NCI-H146 (cell line): Measurements from ENCODE around the gene EML6.
"Not testable (repeated sequence)": the region's sequence is repeated elsewhere in the genome, so short reads cannot be mapped to it uniquely, and the experiment has no call there.

Source experiments
- DNase-seq: peaks from one replicate; lab custom pipeline; 2025; lab: John Stamatoyannopoulos, UW

Gene EML6

DNA sequence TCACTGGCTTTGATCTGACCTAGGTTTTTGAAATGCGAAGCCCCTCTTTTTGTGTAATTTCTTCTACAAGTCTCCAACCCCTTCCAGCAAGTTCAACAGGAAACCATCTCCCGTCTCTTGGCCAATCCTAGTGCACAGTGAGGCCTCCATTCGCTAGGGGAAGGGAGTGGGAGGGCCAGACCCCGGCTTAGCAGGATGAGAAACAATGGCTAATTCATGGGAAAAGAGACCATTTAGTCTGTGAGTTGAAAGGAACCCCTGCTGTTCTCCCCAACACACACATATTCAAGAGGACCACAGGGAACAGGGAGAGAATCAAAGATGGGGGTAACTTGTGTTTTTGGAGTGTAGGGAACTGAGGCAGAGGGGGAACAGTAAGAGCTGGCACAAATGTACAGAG lies 243.8 kb downstream of the EML6 start:
- no peak for DNase-seq

DNA sequence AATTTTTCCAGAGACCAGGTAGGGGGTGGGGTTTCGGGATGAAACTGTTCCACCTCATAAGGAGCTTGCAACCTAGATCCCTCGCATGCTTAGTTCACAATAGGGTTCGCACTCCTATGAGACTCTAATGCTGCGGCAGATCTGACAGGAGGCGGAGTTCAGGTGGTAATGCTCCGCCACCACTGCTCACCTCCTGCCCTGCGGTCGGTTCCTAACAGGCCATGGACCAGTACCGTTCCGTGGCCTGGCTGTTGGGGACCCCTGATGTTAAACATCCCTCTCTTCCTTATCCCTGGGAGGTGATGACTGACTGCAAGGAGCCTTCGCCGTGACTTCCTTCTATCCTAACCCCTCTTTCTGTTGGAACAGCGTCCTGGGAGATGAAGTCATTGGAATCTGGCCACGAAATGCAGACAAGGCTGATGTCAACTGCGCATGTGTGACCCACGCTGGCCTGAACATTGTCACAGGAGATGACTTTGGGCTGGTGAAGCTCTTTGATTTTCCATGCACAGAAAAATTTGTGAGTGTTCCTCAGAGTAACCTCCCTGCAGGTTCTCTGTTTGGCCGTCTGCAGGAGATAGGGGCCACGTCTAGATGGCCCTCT lies 244.4 kb downstream of the EML6 start:
- no peak for DNase-seq

DNA sequence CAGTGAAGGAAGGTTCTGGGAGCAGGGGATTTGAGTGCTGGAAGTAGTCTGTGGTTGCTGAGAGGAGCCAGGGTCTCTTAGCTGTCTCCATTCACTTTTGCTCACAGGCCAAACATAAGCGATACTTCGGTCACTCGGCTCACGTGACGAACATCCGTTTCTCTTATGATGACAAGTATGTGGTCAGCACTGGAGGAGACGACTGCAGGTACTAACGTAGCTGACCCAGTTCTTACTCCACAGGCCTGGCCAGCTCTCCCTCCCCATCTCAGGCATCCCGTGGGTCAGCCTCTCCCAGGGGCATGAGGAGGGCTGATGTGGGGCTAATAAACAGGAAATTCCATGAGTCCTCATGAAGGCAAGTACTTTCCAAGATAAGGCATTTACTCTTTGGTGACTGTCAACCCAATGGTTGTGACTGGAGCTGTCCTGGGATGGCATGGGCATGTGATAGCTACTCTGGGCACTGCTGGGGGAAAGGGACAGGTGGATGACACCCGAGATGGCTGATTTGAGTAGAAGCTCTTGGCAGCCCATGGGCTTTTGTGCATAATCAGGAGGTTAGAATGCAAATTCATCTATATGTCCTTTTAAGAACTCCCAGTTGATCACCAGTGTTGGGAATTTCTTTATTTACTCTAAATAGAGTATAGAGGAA lies 245.2 kb downstream of the EML6 start:
- no peak for DNase-seq

DNA sequence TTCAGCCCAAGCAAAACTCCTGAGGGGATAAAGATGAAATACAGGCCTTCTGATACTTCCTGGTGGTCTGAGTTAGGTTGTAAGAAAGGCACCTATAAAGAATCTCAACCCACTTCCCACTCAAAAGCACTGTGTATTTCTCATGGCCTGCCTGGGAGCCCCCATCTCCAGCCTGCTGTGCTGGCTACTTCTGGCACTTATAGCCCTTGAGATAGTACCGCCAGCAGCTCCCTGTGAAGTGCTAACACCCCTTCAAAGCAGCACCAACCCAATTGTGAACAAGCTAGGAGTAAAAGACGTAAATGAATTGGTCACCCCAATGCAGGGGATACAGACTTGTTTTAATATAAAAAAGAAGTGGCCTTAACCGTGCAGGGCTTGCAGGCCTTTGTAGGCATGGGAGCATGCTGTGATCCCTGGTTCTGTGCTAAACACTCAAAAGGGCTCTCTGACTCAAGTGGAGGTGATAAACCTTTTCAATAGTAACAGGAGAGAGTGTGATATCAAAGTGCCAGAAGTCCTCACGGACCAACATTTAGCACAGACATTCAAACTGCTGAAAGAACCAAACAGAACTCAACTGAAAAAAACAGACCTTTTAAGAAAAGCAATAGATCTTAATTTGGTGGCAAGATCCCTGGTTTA lies 246.0 kb downstream of the EML6 start:
- DNase-seq: no peak

DNA sequence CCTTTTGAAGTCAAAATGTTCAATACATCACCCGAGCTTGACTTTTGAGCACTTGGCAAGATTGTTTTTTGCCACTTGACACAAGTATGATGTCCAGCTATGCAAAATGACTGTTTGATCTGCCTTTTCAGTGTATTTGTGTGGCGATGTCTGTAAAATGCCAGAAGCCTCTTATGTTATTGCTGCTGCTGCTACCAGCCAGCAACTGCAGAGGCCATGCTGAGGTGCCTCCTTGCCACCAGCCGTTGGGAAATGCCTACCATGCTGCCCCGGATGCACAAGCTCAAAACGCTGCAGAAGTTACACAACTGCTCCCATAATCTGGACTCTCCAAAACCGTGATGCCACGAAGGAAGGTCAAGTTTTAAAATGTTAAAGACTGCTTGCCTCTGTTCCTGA lies 246.5 kb downstream of the EML6 start:
- no peak for DNase-seq

DNA sequence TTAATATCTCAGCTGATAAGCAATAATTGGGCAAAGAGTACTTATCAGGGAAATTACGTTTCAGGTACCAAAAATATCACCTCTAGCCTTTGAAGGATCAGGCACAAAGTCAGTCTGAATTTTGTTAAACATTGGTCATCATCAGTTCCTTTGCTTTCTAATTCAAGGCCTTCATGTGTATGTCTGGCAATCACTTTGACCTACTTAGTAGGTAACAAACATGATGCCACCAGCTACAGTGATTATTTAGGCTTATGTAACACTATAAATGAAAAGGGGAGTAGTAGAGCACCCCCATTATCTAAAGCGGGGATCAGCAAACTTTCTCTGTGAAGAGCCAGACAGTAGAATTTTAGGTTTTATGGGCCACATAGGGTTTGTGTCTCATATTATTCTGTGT lies 251.7 kb downstream of the EML6 start:
- no peak for DNase-seq

DNA sequence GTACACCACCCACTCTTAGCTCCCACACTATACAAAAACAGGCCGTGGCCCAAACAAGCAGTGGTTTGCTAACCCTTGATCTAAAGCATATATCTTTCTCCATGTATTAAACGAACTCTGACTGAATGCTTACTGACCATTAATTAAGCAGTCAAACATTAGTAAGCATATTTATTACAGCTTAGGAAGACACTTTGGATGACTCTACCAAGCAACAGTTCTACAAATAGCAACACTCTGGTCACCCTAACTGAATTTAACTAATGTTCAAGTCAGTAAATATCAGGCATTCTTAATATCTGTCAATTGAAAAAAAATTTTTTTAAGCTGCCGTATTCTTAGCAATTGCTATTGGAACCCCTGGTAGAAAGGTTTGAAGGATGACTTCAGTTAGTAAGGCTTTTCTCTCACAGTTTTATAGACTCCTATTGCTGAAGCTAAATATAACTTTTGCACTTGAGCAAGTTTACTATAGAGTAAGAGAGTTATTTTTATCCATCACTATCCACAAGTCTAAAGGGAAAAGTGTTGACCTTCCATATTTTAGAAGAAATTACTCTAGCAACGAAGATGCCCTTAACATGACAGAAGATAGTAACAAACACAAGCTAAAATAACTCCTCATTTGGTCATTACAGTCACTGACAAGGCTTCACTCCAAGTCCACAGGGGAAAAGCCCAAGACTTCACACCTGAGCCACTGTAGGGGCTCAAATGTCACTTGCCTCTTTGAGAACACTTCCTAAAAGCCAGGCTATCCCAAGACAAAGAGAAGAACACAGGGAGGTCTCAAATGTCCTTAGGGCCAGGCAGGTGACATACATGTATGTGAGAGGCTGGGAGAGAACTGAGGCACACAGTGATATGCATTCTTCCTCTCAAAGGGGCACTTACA lies 252.4 kb downstream of the EML6 start:
- no peak for DNase-seq

DNA sequence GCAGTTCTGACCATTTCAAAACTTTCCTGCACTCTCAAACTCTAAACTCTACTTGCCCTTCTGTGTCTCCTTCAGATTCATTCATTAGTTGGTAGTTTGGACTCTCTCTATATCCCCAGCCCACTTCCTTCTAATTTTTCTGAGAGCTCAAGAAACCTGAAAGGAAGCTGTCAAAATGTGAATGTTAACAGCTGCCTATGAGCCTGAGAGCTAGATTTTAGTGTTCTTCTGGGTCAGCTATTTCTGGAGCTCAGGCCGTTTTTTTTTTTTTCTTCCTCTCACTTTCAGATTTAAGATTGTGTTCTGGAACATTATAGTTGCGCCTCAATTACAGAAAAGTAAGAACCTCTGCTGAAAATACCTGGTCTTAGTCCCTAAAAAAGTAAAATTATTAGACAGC lies 253.7 kb downstream of the EML6 start:
- DNase-seq: no peak

DNA sequence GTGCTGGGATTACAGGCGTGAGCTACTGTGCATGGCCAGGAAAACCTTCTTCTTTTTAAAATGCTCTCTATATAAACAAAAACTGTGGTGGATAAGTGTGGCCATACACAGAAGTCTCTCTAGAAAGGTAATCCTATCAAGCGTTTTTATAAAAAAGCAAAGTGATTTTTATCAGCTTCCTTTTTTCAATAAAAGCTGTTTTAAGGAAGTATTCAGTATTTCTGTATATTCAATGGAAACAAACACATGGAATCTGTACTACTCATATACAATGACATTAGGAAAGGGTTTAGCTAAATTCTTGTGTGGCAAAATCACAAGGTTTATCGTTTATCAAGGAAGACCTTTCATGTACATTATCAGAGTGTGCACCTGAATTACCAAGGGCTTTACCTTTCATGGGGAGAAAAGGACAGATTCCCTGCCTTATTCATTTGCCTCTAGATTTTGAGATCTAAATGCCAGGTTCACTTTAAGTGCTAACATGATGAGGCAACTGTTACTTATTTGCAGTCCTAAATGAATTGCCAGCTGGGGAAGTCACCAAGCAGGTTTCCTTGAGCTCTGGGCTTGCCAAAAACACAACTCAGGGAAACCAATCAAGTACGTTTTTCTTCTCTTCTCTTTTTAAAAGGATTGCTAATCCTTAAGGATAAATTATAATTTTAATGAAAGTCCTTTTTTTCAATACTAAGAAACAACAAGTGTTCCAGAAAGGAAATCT lies 256.0 kb downstream of the EML6 start:
- no peak for DNase-seq

DNA sequence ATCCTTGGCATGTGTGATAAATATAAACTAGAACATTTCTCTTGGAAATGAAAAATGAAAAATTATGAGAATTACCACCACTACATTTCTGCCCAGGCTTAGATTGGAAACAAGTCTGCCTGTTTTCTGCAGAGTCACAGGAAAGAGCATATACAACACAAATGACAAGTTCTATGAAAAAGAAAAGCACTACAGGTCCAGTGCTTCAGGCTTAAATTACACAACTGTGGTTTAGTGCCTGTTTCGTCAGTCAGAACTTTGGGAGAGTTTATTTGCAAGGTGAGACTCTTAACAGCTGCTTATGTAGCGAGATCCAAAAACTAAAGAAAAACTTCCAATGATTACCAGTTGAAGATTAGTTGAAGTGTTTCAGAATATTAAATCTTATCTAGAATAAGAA lies 257.9 kb downstream of the EML6 start:
- no peak for DNase-seq

DNA sequence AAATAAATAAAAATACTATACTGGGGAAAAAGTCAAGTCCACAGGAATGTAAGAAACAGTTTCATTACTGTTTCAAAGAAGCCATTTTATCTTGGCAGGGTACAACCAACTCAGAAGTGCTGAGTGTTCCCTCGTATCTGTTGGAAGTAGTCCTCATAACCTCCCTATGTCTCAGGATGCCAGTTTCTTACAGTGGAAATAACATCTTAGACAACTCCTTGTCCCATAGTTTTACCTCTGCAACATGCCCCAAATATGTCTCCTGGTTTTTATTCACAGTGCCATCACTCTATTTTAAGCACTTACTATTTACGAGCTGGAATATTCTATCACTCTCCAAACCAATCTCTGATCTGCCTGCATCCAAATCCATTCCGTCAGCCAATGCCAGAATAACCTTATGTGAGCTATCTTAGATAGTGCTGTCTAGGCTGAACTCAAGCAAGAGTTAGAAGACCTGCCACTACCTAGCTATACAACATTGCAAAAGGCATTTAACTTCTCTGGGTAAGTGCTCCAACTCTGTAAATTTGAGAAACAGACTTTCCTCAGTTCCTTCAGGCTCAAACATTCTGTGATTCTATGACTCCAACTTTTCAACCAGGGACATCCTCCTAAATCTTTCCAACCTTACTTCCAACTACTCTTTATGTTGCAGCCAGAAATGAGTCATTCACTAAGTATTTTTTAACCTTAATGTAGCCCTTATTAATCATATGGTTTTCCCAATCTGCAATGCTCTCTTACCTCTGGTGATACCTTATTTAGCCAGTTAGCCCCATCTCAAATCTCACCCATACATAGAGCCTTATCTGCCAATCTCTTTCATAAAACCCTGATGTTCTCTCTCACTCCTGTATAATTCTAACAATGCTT lies 260.1 kb downstream of the EML6 start:
- DNase-seq: no peak

DNA sequence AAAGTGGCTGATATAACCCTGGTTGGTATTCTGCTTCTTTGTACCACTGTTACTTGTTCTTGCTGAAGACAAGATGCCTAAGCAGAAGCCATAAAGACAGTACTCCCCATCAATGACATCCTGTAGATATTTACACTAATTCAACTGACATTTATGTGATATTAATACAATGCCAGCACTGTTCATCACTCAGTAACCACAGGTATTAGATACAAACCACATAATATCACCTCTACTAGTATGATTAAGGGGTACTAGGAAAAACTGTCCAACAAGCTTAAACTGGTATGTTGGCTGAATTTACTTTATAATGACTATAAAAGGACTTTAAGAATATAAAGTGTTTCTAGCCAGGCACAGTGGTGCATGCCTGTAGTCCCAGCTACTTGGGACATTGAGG lies 261.0 kb downstream of the EML6 start:
- no peak for DNase-seq

DNA sequence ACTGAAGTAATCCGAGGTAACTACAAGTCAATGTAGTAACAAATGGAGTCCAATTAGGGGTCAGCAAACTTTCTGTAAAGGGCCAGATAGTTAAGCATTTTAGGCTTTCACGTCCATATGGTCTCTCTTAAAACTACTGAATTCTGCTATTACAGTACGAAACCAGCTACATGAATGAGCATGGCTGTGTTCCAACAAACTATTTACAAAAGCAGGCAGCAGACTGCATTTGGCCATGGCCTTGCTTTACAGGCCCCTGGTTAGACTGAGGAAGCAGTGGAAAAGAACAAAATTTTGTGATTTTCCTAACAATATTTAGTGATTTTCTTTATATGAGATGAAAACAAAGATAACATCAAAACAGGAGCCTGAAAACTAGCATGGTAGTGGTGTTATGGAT lies 262.8 kb downstream of the EML6 start:
- no peak for DNase-seq

DNA sequence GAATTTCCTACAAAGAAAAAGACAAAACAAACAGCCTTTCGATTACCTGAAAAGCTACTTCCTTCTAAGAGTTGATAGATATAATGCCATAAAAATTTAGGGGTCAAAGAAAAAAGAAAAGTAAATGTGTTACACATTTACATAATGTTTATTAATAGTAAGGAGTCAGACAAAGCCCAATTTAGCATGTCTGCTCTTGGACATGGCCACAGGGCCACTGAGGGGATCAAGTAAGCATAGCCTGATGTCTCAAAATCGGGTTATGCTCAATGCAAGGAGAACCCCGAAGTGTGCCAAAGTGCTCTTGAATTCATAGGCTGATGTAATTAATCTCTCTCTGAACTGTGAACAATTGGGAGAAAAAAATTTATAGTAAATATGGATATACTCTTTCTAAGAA lies 265.1 kb downstream of the EML6 start:
- DNase-seq: no peak

DNA sequence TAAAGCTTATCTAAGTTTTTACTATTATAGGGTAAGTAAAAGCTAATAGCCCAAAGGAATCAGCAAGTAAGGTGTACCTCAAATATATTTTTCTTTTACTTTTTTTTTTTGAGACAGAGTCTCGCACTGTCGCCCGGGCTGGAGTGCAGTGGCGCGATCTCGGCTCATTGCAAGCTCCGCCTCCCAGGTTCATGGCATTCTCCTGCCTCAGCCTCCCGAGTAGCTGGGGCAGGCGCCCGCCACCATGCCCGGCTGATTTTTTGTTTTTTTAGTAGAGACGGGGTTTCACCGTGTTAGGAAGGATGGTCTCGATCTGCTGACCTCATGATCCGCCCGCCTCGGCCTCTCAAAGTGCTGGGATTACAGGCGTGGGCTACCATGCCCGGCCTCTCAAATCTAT lies 267.2 kb downstream of the EML6 start:
- not testable (repeated sequence) for DNase-seq

DNA sequence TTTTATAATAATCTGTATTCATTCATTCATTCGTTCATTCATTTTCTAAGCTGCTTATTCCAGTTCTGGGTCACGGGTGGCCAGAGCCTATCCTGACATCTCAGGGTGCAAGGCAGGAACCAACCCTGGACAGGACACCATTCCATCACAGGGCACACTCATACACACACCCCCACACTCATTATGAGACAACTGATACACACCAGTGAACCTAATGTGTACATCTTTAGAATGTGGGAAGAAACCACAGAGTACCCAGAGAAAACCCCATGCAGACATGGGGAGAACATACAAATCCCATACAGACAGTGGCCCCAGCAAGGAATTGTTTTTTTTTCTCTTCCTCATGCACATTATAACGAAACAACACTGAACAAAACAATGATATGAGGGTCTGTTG lies 272.1 kb downstream of the EML6 start:
- DNase-seq: no peak

DNA sequence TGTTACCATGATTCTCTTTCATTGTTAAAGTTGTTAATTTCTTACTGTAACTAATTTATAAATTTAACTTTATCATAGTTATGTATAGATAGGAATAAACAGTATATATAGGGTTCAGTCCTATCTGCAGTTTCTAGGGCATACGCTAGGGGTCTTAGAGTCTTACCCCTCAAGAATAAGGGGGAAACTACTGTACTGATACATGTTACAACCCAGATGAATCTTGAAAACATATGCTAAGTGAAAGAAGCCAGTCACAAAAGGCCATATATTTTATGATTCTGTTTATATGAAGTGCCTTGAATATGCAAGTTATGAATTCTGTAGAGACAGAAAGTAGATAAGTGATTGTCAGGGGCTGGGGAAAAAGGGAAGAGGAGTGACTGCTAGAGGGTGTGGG lies 274.4 kb downstream of the EML6 start:
- DNase-seq: no peak

DNA sequence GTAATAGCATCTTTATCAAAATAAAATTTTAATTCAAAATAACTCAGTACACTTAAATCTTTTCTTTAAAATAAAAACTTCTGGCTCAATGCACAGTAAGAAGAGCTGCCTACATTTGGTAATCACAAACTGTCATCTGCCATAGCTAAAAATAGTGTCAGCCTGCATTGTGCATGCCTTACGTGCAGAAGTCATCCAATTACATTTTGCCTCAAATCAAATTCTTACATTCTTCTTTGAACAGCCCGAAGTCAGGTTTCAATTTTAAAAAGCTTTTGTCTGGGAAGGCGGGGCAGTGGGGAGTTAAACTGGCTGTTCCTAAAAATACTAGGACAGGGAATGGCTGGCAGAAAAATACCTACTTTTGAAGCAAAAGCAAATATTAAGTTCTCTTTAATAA lies 275.7 kb downstream of the EML6 start:
- no peak for DNase-seq

DNA sequence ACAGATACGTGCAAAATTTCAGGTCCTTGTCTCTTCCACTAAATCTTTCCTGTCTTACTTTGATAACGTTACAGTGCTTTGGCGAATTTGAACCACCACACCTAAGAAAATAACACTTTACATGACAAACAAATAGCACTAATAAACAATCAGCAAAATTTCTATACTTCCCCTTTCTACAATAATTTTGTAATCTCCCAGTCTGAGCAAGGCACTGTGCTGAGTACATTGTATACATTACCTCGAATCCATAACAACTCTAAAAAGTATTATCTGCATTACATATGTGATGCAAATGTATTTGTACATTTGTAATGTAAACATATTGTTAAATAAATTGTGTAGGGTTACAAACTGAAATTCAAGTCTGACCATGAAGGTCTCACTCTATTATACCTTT lies 276.9 kb downstream of the EML6 start:
- DNase-seq: no peak

DNA sequence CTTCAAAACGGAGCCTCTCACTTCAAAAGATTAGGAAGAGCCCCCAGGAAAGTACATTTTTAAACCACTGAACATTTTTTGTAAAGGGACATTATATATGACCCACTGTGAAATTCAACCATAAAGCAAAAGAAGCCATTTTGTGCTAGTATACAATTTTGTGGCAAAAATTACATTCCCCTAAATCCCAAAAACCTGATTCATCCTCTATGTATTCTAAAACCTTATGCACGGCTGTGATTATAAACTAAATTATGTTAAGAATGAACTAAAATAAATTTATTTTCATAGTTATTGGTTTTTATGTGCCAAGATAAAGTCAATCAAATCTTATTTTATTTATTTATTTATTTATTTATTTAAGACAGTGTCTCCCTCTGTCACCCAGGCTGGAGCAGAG lies 278.3 kb downstream of the EML6 start:
- no peak for DNase-seq
